ENCODE measurements around the gene RETREG2.

RETREG2 gene, protein sequence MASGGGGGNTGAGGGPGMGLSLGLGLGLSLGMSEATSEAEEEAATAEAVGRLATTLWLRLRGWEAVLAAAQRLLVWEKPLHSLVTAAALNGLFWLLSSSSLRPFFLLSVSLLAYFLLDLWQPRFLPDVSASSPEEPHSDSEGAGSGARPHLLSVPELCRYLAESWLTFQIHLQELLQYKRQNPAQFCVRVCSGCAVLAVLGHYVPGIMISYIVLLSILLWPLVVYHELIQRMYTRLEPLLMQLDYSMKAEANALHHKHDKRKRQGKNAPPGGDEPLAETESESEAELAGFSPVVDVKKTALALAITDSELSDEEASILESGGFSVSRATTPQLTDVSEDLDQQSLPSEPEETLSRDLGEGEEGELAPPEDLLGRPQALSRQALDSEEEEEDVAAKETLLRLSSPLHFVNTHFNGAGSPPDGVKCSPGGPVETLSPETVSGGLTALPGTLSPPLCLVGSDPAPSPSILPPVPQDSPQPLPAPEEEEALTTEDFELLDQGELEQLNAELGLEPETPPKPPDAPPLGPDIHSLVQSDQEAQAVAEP
- 103 reads per million, percentile 83 among the genes with 10 or more reads in this experiment for total RNA-seq

DNA sequence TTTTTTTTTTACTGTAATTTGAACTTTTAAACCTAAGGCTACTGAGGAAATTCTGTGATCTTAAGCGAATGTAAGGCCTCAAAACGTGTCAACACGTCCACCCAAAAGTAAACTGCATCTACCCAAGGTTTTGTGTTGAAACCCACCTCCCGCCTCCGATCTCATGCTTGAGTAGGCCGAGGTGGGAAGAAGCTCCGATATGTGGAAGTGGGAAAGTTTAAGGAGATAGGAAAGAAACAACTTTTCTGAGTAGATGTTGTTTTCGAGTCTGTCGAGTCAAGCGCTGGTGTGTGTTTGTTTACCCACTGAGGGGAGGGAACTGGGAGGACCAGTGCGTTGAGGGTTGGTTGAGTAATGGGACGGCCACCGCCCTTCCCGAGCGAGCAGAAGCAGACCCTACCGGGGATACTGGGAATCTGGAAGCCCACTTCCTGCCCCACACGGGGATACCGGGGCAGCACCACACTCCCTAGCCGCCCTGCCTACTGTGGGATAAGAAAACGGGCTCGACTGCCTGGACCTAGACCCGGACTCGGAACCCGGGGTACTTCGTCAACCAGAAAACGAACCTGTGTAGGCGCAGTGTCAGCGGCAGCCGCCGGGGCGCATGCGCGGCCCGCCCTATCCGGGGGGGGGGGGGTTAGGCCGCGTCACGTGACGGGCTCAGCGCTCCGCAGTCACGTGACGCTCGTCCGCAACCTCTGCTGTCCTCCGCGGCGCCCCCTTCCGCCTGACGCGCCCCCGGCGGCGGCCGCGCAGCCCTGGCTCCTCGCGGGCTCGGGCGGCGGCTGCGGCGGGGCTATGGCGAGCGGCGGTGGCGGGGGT lies at the start of gene RETREG2:
Gene RETREG2, plus strand, starts transcription at position 724 of the 825 bp plus-strand sequence. Its CDS starts 78 bp downstream, at position 802.
- peak; percentile 75 for DNase-seq

DNA sequence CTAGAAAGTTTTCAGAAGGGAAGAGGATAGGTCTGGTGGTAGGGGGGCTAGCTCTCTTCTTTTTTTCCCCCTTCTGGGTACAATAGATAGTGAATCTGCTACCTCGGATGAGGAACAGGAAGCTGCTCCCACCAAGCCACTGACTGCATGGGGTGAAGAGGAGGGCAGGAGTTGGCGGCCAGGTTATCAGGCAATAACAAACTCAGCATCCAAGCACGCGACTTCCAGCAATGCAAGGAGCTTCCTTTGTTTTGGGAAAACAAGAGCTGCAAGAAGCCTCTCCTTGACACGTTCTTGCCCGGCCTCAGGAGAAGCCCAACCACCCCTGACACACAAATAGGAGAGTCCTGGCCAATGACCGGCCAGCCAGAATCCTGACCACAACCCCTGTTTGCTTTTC lies 49.7 kb upstream of the RETREG2 start:
- no peak for DNase-seq

DNA sequence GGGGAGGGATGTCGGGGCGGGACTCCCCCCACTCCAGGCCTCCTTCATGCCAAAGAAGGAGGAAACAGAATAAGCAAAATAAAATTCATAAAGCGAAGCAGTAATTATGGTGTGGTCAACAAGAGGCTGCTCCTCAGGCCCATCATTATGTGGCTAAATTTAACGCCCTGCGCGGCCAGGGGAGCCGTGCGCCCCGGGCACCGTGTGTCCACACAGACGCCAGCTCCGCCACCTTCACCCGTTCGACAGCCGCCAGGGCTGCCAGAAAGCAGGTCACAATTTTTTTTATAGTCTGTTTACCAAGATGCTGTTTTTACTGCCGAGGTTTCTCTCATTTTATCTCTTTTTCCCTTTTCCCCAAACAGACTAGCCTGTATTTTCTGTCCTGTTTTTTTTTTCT lies 48.5 kb upstream of the RETREG2 start:
- no peak for DNase-seq

DNA sequence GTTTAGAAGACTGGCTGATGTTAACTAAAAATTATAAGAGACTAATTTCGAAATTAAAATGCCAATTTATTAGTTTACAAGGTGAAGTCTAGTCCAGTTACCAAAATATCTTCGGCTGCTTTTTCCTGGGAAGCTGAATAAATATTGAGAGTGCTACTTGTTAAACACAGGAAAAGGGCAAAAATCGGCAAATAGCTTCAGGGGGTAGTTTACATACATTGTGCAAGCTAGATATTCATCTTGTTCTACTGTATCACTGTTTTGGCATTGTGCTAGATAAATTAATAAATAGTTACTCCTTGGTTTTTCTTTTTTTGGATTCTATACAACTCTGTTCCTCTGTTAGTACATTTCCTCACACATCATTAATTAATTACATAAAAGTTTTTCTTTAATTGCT lies 46.7 kb upstream of the RETREG2 start:
- DNase-seq = no peak

DNA sequence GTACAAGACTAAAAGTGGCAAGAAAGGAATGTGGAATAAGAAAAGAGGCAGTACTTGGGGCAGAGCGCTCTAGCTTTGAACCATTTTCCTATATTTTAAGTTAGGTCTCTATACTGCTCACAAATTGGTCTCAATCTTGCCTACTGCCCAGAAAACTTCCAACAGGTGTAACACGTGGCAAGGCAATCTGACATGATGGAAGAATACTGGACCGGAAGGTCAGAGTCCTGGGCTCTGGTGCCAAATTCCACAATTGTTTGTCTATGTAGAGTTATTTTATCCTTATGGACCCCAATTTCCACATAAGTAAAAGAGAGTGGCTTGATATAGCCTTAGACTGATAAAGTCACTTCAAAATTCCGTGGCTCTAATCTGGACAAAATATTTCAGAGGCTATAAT lies 46.3 kb upstream of the RETREG2 start:
- DNase-seq = no peak

DNA sequence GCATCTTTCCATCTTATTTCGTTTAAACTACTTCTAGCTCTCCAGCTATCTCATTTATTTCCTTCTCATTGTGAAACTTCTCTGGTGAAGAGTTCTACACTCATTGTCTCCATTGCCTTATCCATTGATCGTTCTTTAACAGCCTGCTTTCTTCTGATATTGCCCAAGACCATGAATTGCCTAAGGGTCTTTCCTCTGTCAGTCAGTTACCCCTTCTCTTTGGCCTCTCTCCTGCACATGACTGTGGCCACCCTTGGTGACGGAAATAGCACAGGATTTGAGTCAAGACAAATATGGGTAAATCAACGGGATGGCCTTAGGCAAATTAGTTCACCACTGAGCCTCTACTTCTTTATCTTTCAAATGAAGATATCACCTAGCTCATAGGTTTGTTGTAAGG lies 44.1 kb upstream of the RETREG2 start:
- no peak for DNase-seq

DNA sequence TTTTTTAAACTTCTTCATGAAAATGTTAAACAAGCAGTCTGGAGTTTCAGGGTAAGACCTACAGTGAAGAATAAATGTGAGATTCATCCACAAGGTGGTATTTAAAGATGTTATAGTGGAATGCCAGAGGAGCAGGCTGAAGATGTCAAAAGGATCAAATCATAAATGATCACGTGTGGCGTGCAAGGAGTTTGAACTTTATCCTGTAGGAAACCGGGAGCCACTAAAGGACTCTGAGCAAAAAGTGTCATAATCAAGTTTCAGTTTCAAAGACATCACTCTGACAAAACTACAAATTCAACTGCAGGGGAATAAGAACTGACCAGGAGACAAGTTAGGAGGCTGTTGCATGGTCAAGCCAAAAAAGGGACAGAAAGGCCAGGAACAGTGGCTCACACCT lies 37.4 kb upstream of the RETREG2 start:
- no peak for DNase-seq

DNA sequence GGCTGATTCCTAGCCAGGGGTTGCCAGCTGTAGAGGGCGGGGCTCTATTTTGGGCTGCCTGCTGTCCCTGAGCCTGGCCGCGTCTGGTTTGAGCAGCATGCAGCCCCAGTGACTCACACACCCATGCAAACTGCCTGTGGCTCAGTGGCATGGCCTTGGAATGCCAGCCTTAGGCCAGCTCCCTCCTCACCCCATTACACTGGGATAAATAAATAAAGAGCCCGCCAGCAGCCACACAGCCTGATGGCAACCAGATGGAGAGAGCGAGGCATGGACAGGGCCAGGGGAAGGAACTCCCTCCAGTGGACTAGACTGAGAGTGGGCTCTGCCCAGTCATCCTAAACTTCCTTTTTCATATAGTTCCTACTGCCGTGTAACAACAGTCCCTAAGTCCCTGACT lies 35.7 kb upstream of the RETREG2 start:
- DNase-seq = no peak

DNA sequence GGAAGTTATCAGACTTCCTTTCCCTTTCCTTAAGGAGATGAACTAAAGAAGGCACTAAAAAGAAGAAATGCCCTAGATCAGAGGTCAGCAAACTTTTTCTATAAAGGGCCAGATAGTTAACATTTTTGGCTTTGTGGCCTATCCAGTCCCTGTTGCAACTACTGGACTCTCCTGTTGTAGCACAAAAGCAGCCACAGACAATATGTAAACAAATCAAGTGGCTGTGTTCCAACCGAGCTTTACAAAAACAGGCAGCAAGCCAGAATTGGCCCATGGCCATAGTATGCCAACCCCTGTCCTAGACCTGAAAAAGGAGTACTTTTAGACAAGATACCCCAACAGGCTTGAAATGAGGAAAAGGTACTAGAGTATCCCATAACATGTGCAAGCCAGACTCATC lies 28.4 kb upstream of the RETREG2 start:
- DNase-seq = no peak

DNA sequence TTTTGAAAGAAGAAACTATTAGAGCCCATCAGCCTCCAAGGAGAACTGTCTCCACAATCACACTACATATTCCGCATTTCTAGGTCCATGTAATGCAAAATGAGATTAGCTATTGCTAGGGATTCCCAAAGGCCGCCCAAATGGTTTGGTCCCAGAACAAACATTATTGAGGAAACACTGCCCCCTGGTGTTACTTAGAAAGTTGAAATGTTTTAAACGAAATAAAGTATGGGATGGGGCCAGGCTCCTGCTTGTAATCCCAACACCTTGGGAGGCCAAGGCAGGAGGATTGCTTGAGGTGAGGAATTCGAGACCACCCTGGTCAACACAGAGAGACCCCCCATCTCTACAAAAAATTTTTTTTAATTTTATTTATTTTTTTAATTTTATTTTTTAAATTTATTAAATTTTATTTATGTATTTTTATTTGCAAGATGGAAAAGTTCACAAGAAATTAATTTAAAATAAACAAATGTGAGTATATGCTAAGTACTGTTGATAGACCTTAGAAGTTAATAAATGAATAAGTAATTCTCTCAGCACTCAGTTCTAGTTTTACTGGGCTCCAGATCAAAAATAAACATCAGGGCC lies 22.9 kb upstream of the RETREG2 start:
- DNase-seq = peak; percentile 44

DNA sequence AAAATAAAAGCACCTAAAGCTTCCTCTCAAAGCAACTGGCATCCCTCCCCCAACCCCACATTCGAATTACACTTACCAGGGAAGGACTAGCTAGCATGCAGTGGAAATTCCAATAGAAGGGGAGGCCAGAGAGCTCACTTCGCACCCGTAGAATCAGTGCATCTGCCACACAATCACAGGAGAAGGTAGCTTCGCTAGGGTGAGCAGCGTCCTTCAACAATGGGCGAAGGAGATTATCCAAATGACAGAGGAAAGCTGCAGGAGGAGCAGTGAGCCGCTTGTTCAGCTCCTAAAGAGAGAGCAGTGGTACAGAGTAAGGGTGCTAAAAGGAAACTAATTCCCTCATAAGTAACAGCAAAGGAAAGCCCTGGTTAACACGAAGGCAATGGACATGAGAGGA lies 20.7 kb upstream of the RETREG2 start:
- no peak for DNase-seq

DNA sequence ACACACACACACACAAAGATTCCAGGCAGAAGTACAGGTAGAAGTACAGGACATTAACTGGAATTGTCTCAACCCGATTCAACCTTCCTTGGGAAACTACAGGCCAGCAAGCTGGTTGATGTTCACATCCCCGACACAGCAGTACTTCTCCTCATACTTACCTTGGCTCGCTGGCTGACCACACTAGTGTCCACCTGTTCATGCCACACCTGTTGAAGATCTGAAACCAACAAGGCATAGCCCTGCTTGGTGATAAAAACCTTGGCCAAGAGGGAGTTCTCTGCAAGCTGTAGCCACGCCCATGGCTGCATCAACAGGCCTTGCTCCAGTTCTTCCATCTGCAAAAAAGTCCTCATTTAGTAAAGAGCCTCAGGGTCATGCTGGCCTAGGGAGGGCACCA lies 20.1 kb upstream of the RETREG2 start:
- no peak for DNase-seq

DNA sequence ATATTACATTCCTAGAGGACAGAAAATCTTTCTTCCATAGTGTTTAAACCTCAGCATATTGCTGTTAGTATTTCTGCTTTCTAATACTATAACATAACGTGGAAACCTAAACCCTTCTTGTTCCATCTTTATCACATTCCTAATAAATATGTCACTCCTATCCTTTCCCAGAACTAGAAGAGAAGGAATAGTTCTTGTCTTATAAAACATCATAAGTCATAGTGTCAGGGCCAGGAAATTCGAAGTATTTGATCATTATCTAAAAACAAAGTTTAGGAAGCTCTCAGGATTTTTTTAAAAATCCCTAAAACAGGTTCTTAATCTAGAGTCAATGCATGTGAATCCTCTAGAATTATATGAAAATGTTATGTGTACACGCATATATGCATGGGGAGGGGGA lies 19.5 kb upstream of the RETREG2 start:
- DNase-seq = no peak

DNA sequence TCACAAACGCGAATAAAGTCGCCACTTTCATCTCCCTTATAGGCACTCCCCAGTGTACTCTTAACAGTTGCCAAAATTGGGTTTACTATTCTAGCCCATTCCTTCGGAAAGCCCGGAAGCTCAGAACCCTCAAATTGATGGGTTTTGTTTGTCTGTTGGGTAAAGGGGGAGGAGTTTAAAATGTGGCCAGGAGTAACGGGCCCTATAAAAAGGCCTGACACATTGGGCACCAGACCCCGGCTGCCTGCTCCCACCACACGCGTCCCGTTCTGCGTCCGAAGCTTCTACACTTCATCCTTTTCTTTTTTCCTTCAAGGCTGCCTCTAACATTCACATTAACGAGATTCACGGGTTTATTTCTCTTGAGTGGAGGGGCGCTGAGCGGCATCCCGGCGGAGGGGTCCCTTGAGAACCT lies 18.3 kb upstream of the RETREG2 start:
- no peak for DNase-seq

DNA sequence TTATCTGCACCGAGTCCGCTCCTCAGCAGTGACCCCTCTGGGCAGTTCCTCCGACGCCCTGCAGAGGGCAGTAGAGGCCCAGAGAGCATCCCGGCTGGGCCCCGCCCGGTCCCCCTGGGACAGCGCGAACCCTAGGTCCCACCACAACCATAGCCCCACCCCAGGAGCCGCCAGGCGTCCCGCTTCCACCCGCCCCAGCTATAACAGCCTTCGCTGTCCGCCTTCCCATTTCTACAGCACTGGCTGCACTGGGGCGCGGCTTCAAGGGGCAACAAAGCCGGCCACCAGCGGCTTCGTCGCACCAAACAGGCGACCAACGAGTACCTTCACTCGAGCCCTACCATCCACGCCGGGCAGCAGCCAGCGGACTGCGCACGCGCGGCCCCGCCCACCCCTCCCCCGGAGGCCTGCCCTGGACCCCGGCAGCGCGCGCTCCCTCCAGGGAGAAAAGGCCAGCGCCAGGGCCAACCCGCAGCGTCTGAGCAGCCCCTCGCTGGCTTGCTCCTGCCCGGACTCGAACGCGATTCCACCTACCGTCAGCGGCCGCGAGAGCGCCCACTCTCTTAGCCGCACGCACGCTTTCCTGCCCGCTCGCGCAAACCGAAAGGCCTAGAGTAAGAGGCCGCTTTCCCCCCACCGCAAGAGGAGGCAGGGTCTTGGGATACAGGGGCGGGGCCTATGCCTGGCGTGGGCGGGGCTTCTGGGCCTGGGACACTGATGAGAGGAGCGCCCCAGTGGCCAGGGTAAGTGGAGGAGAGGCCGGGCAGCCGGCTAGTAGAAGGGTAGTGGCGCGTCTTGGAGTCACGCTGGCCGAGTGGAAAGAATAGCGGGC lies 17.7 kb upstream of the RETREG2 start, which contains the start of gene NHEJ1:
Gene NHEJ1, minus strand, starts transcription at position 630 of the 832 bp plus-strand sequence. CDS start 2,453 bp downstream, outside the sequence.
- peak; percentile 86 for DNase-seq

DNA sequence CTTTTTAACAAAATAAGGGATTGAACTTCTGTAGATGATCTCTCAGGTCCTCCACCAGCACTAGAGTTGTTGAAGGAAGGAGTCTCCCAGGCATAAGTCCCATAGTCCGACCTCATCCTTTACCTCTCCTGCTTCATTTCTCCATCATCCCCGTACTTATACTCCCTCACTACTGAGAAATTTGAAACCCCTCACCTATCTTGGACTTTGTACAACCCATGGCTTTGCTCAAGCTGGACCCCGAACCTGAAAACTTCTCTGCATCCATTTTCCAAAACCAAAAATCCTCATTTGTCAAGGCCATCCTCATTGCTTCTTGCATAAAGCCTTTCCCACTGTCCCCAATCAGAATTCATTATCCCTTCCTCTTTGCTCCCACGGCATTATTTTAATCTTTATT lies 17.0 kb upstream of the RETREG2 start:
- DNase-seq = no peak

DNA sequence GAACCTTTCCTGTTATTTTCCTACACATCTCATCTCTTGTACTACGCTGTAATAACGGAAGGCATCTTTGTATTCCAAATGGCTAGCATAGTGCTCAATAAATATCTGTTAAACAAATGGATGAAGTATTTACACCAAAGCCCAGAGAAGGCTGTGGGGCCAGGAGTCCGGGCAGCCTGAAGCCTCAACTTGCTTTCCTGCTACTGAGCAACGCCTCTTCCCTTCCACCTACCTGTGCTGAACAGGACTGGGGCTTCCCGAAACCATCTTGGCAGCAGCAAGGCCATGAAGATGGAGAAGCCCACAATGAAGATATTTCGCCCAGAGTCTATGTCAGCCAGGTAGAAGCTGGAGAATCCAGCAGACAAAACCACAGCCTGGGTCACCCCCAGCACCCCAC lies 14.9 kb upstream of the RETREG2 start:
- no peak for DNase-seq

DNA sequence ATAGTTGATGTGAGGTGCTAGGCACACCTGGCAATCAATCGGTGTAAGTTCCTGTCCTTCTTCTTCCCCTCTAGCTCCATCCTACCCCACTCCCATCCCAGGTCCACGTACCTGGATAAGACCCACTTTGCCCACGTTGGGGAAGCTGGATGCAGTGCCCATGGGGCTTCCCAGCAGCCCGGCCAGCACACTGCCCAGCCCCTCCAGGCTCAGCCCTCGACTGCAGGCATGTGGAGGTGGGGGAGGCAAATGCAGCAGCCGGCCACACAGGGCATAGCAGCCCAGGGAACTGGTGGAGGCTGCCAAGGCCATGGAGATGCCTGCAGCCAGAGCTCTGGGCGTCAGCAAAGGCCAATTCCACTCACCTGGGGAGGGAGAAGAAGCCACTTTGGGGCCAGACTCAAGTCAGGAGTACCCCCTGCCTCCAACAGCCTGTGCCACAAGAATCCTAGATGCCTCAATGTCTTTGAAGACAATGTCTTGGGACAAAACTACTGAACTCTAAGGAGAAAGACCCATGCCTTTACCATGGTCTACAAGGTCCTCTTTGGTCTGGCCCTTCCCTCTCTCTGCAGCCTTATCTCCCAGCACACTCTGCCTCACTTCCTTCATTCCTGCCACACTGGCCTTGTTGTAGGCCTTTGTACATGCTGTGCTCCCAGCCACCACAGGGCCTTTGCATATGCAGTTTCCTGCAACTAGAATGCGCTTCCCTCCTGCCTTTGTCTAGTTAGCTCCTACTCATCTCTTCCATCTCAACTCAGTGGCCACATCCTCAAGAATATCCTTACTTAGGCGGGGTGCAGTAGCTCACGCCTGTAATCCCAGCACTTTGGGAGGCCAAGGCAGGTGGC lies 12.8 kb upstream of the RETREG2 start:
- DNase-seq = no peak

DNA sequence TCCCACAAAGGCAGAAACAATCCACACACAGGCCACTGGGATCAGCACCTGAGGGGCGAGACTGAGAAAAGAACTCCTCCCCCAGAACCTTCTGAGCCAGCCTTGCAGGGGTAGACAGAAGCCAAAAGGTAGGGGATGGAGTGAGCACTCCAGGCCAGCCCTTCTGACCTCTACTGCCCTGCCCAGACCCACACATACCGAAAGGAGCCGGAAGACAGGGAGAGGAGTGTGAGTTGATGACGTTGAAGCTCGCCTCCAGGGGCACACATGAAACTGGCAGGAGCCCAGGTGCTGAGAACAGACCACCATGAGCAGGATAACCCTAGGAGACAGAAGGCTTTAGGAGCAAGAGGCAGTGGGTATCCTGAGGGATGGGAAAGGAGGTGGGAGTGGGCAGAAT lies 10.1 kb upstream of the RETREG2 start:
- no peak for DNase-seq

DNA sequence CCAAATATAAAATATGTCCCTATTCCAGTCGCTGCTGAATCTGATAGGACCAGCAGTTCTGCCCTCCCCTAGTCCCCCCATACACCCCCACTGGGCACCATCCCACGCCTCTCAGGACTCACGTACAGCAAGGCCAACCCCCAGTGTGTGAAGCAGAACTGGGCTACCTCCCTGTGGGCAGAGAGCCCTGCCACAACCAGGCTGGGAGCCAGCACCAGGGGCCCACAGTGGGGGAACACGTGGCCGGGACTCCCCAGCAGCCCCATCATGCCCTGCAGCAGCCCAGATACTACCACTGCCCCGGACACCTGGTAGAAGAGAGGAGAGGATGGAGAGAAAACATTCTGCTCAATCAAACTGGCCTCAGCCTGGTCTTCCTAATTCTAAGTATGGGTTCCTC lies 9.5 kb upstream of the RETREG2 start:
- DNase-seq = no peak

DNA sequence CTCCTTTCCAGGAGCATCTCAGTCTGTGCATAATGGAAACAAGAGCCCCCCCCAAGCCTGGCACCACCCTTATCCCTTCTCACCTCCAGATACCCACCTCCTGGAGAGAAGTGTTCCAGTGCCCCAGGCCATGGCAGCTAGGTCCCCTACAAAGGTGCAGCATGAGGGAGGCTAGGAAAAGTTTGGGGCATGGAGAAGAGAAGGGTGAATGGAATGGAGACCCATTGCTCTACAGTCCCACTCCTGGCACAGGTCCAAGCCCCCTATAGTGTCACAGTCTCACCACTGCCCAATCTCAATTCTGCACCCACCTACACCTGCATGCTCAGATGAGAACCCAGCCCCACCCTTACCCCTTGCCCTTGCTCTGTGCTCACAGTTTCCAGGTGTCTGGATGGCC lies 9.1 kb upstream of the RETREG2 start:
- DNase-seq = no peak
